Tibial nerve (tissue), 3 donors: ENCODE results near the gene USP35.

Experiments used
- CTCF ChIP-seq, 5 experiments: fragments of 200-600 bp in 3 of 5; fragments of 450-650 bp in 2 of 5; sonication (generic) in 3 of 5; IDR thresholded peaks; one replicate each; pipeline ENCODE4 v1.5.1; 2016 to 2019; ENCODE audit warnings: antibody characterized with exemption in 5 of 5, mild to moderate bottlenecking in 3 of 5, moderate library complexity in 2 of 5
- POLR2A ChIP-seq, 2 donors: fragments of 450-650 bp; IDR thresholded peaks; one replicate each; pipeline ENCODE4 v1.6.1; 2017; ENCODE audit warnings: antibody characterized with exemption in 2 of 2, mild to moderate bottlenecking in 2 of 2, moderate library complexity in 2 of 2

- TF ChIP-seq CTCF (IDR thresholded peaks at IDR 0.05), result no peak
- no peak for TF ChIP-seq POLR2A (IDR thresholded peaks at IDR 0.05)
These were observed 40.4 kb downstream of the USP35 start for GRCh38 chr11:78229106-78229505.
